ENCODE measurements around the gene FAM98A. TPM values are rescaled to one million over a fixed set of nuclear protein-coding genes. Genes with fewer than 3 reads are reported as not detected.

The FAM98A gene
- total and polyA plus RNA-seq, 4 donors, result 29.8 to 44.4 (median 41.3) TPM

GRCh38 chr2:33550206-33550605 lies 48.9 kb downstream of the FAM98A start:
- Histone ChIP-seq H3K27ac (ENCODE audit: low read depth, low read length) (no peak overlapping the region), H3K4me3 (ENCODE audit: low read depth, low read length) (no peak overlapping the region), H3K4me1 (ENCODE audit: control insufficient read depth, insufficient read depth, low read length) (no peaks in the 10 kb centered on the region), H3K27me3 (ENCODE audit: control insufficient read depth, insufficient read depth, low read length) (no peaks in the 10 kb centered on the region), H3K36me3 (ENCODE audit: control insufficient read depth, insufficient read depth, low read length) (no peaks in the 10 kb centered on the region), H3K9me3 (ENCODE audit: control insufficient read depth, insufficient read depth, low read length) (no peaks in the 10 kb centered on the region)
- DNase-seq (ENCODE audit: low read depth in 4 of 6, low spot score in 6 of 6), result no peak
- 73% methylated on average over 2 of the region's 3 CpGs for WGBS (ENCODE audit: insufficient coverage)

GRCh38 chr2:33541243-33541642 lies 57.9 kb downstream of the FAM98A start:
- no CpG with 5 or more reads among the region's 4 CpGs for WGBS (ENCODE audit: insufficient coverage)
- Histone ChIP-seq H3K4me1 (ENCODE audit: control insufficient read depth, insufficient read depth, low read length) (no peaks in the 10 kb centered on the region), H3K36me3 (ENCODE audit: control insufficient read depth, insufficient read depth, low read length) (peaks cover 3% of the 10 kb centered on the region), H3K27me3 (ENCODE audit: control insufficient read depth, insufficient read depth, low read length) (no peaks in the 10 kb centered on the region), H3K9me3 (ENCODE audit: control insufficient read depth, insufficient read depth, low read length) (peaks cover 2% of the 10 kb centered on the region), H3K4me3 (ENCODE audit: low read depth, low read length) (no peak overlapping the region), H3K27ac (ENCODE audit: low read depth, low read length) (no peak overlapping the region)
- DNase-seq (ENCODE audit: low read depth in 4 of 6, low spot score in 6 of 6), result no peak

- peak in 1 of 6 donors; percentile 34 for DNase-seq (ENCODE audit: low read depth in 4 of 6, low spot score in 6 of 6)
- Histone ChIP-seq H3K27me3 (ENCODE audit: control insufficient read depth, insufficient read depth, low read length) (peaks cover 4% of the 10 kb centered on the region), H3K9me3 (ENCODE audit: control insufficient read depth, insufficient read depth, low read length) (peaks cover 2% of the 10 kb centered on the region), H3K27ac (ENCODE audit: low read depth, low read length) (no peak overlapping the region), H3K4me3 (ENCODE audit: low read depth, low read length) (no peak overlapping the region), H3K4me1 (ENCODE audit: control insufficient read depth, insufficient read depth, low read length) (no peaks in the 10 kb centered on the region), H3K36me3 (ENCODE audit: control insufficient read depth, insufficient read depth, low read length) (peaks cover 3% of the 10 kb centered on the region)
- 86% methylated on average over 2 of the region's 3 CpGs for WGBS (ENCODE audit: insufficient coverage)
Measured at GRCh38 chr2:33535421-33535820, 63.7 kb downstream of the FAM98A start.

Small RNA genes lying within 50 kb of the gene (small RNA-seq; reads per million reads assigned to genes)
- gene ATP6V0E1P3 (ENCODE audit: low replicate concordance), result not detected

Other genes starting within 250 kb of the FAM98A start
- 10 to 100 TPM; 23.4 to 29.3 TPM for gene RASGRP3, start 122.7 kb downstream of the FAM98A start, total RNA-seq
- gene RASGRP3, start 122.7 kb downstream of the FAM98A start, polyA plus RNA-seq (ENCODE audit: insufficient read length in 2 of 2), result 10 to 100 TPM; 13.2 to 15.7 TPM

Data from spinal cord (tissue), 10 donors.